ENCODE measurements around the gene NELL2.

NELL2 gene

DNA sequence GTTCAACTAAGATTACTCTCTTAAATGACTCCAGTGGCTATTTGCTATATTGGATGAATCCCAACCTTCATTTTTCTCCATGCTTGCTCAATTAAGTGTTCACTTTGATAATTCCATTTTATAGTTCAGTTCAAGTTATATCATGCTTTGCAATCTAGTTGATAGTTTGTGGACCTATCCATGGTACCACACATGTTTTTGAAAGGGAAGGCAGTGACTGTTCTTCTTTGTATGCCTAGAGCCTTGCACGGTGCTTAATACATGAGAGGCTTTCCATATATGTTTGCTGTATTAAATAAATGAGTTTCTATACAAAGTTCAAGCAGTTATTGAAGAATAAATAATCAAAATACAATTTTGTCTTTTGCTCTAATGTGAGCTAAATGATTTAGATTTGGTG lies 391.3 kb downstream of the NELL2 start:
- no peak for DNase-seq

- DNase-seq: no peak
Measured at GRCh38 chr12:44477331-44477980, 398.7 kb downstream of the NELL2 start.

GRCh38 chr12:44476683-44477082 lies 399.4 kb downstream of the NELL2 start:
- no peak for DNase-seq

DNA sequence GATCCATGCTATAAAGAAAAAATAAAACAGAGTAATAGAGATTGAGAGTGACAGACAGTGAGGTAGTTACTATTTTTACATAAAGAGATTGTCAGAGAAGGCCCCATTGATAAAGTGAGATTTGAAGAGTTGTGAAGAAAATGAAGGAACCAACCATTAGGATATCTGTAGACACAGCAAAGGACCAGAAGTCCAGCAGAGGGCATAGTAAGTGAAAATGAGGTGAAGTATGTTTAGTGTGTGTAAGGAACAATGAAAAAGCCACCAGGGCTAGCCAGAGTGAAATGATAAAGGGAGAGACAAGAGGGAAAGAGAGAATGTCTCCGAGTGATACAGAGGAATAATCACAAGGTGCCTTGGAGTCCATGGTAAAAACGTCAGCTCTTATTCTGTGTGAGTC lies 411.0 kb downstream of the NELL2 start:
- DNase-seq: no peak

DNA sequence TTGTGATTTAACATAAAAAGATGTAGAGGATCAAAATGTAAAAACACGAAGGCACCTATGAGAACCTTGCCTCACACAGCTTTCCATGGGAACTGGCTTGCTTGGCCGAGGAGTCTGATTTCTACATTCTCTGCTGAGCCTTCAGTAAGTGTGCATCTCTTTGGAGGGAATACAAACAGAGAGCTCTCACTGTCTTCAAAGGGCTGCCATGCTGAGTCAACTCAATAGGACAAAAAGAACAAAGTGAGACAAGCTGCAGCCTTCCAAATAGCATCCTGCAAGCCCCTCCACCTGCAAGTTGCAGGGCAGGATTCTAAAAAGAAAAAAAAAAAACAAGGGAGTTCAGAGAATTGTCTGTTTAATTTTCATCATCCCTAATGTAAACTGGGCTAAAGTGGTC lies 411.9 kb downstream of the NELL2 start:
- no peak for DNase-seq

GRCh38 chr12:44462729-44463128 lies 413.4 kb downstream of the NELL2 start:
- no peak for DNase-seq

DNA sequence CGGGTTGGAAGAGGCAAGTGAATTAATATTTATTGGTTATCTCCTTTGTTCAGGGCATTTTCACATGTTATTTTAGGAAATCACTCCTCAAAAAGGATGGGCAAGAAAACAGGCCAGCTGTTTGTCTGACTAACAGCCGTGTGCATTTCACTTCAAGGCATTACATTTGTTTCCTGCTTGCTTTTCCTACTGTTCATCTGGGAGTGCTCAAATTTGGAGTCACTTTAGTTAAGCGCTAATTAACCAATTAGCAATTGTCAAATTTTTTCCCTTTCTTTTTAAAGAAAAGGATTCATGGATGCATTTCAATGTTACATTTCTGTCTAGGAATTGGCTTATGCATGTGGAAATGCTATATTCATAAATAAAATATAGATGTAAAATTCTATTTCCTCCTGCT lies 415.9 kb downstream of the NELL2 start:
- DNase-seq: no peak

- DNase-seq: no peak
Measured at GRCh38 chr12:44459569-44459968, 416.5 kb downstream of the NELL2 start.

All from hypothalamus (tissue), 51 donors.